Upper lobe of right lung (tissue), 1 donor: Measurements from ENCODE around the gene DPP10. TPM values are rescaled to one million over a fixed set of nuclear protein-coding genes. Genes with fewer than 3 reads are reported as not detected.

Source experiments
- ATAC-seq: fragments of 200-7000 bp; cut with Tn5 transposase; one replicate; pipeline ENCODE4 v1.9.1; 2020; ENCODE audit warnings: mild to moderate bottlenecking, moderate library complexity
- DNase-seq: peaks from one replicate; pipeline ENCODE4 v3.0.0-alpha.2; 2020
- H3K27ac ChIP-seq: fragments of 200-600 bp; one replicate; pipeline ENCODE4 v1.8.0; 2022
- H3K27me3 ChIP-seq: fragments of 200-600 bp; one replicate; pipeline ENCODE4 v1.8.0; 2022; ENCODE audit warnings: mild to moderate bottlenecking
- H3K36me3 ChIP-seq: fragments of 200-600 bp; one replicate; pipeline ENCODE4 v1.8.0; 2022
- H3K4me1 ChIP-seq: fragments of 200-600 bp; one replicate; pipeline ENCODE4 v1.8.0; 2022
- H3K4me3 ChIP-seq: fragments of 200-600 bp; one replicate; pipeline ENCODE4 v1.8.0; 2022; ENCODE audit warnings: mild to moderate bottlenecking
- H3K9me3 ChIP-seq: fragments of 200-600 bp; one replicate; pipeline ENCODE4 v1.8.0; 2022
- CTCF ChIP-seq: fragments of 200-600 bp; IDR thresholded peaks from one replicate; pipeline ENCODE4 v1.8.0; 2022; ENCODE audit warnings: antibody characterized with exemption
- intact Hi-C: fragments of 100-400 bp; cut with DNase I; formaldehyde crosslinking; loops from one replicate; pipeline ENCODE4 v1.11.0; 2022
- total RNA-seq: library from RNA; stranded (reverse); fragmentation: NEBNext Ultra II Directional; extraction: Animal tissue kit (Norgen Biotek cat#: 25700); gene quantifications from one replicate; pipeline ENCODE4 v1.2.1, GENCODE V29; 2021
- donor health status: DM: no; HTN: yes; CAD: no; lungs with severe emphysema.

Gene DPP10
- total RNA-seq, 1 donor from 2014 or later = 1.0 TPM

DNA sequence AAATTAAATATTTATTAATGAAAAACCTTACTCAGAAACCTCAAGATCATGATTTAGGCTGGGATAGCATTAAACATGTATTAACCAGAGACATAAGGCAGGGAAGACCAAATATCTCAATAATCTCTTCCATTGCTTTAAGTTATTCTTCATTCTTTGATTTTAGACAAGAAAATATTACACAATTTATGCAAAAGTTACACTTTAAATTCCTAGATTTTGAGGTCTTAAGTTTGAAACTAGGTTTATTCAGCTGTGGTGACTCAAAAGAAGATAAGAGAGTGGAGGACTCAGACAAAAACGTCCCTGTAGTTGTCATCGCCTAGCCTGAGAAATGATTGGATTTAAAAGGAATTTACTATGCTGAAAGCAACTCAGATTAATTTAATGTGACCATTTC, 1110.3 kb downstream of the DPP10 start:
- DNase-seq (no peak), ATAC-seq (no peak)
- intact Hi-C loops = no loop called here
- no peak overlapping the region for H3K27ac ChIP-seq
- no peaks in the 10 kb centered on the region for H3K27me3 ChIP-seq
- no peaks in the 10 kb centered on the region for H3K9me3 ChIP-seq
- H3K4me3 ChIP-seq = no peak overlapping the region
- no peaks in the 10 kb centered on the region for H3K4me1 ChIP-seq
- H3K36me3 ChIP-seq = no peaks in the 10 kb centered on the region
- TF ChIP-seq CTCF = no peak

- H3K4me1 ChIP-seq = no peaks in the 10 kb centered on the region
- no peak for TF ChIP-seq CTCF
- intact Hi-C loops = no loop called here
- ATAC-seq (no peak), DNase-seq (no peak)
- no peaks in the 10 kb centered on the region for H3K27me3 ChIP-seq
- no peak overlapping the region for H3K27ac ChIP-seq
- H3K9me3 ChIP-seq = no peaks in the 10 kb centered on the region
- no peak overlapping the region for H3K4me3 ChIP-seq
- no peaks in the 10 kb centered on the region for H3K36me3 ChIP-seq
These were observed 1111.7 kb downstream of the DPP10 start for GRCh38 chr2:115554153-115554552.

DNA sequence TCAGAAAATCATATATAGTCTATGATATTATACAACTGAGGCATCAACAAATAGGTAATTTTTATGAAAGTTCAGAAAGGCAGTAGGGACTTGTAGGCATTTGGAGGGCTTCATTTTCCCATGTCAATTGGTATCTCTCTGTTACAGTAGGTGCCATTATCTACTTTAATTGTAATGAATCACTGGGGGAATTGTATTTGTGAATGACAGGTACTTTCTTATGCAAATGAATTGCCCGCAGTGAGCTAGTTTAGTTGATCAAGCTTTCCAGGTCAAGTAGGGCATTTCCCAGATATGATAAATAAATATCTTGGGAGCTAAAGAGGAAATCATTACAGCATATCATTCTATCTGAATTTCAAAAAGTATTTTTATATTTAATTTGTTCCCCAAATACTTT, 1116.3 kb downstream of the DPP10 start:
- Histone ChIP-seq H3K27ac (no peak overlapping the region), H3K4me3 (no peak overlapping the region), H3K9me3 (no peaks in the 10 kb centered on the region), H3K27me3 (no peaks in the 10 kb centered on the region), H3K36me3 (no peaks in the 10 kb centered on the region), H3K4me1 (no peaks in the 10 kb centered on the region)
- TF ChIP-seq CTCF = no peak
- DNase-seq = no peak
- no peak for ATAC-seq
- intact Hi-C loops = no loop called here

- no peak for TF ChIP-seq CTCF
- DNase-seq (no peak), ATAC-seq (no peak)
- no peak overlapping the region for H3K4me3 ChIP-seq
- H3K4me1 ChIP-seq = no peaks in the 10 kb centered on the region
- no peaks in the 10 kb centered on the region for H3K9me3 ChIP-seq
- H3K27me3 ChIP-seq = no peaks in the 10 kb centered on the region
- no peak overlapping the region for H3K27ac ChIP-seq
- intact Hi-C loops = no loop called here
- no peaks in the 10 kb centered on the region for H3K36me3 ChIP-seq
These were observed 1118.2 kb downstream of the DPP10 start for GRCh38 chr2:115560666-115561065.

DNA sequence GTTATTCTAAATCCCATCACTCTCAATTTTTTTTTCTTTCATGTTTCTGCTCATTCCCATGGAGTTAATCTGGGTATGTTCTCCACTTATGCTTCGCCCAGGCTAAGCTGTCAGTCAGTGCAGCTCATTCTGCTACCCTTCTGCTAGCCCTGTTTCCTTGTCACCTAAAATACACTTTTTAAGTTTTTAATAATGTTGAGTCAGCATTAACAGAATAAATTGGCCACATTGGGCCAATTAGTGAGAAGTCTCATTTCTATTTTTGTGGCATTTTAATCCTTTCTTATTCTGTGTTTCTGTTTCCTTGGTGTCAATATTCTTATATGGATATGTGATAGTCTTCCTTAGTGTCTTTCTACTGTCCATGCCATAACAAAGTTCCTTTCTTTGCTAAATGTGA, 1126.2 kb downstream of the DPP10 start:
- intact Hi-C loops = no loop called here
- Histone ChIP-seq H3K36me3 (no peaks in the 10 kb centered on the region), H3K27ac (no peak overlapping the region), H3K4me3 (no peak overlapping the region), H3K9me3 (no peaks in the 10 kb centered on the region), H3K4me1 (no peaks in the 10 kb centered on the region), H3K27me3 (no peaks in the 10 kb centered on the region)
- DNase-seq (no peak), ATAC-seq (no peak)
- TF ChIP-seq CTCF = no peak

- H3K4me3 ChIP-seq = no peak overlapping the region
- H3K27ac ChIP-seq = no peak overlapping the region
- no peaks in the 10 kb centered on the region for H3K27me3 ChIP-seq
- no peaks in the 10 kb centered on the region for H3K36me3 ChIP-seq
- no peaks in the 10 kb centered on the region for H3K4me1 ChIP-seq
- no peak for DNase-seq
- TF ChIP-seq CTCF = no peak
- H3K9me3 ChIP-seq = no peaks in the 10 kb centered on the region
- intact Hi-C loops = no loop called here
- no peak for ATAC-seq
These were observed 1127.1 kb downstream of the DPP10 start for GRCh38 chr2:115569547-115569946.
